Osteoblast (primary cell): ENCODE data around the gene TDRD10. TPM values are rescaled to one million over a fixed set of nuclear protein-coding genes. Genes with fewer than 3 reads are reported as not detected.
"Not testable (repeated sequence)": the region's sequence is repeated elsewhere in the genome, so short reads cannot be mapped to it uniquely, and the experiment has no call there.

Source experiments
- DNase-seq: peaks from one replicate; pipeline ENCODE4 v3.0.0; 2011; ENCODE audit warnings: low spot score, mixed read lengths; ENCODE audit not compliant: insufficient read length; ENCODE audit errors: missing footprints
- H2AFZ ChIP-seq: 2 replicates; pipeline ENCODE4 v1.6.0; 2011; ENCODE audit warnings: mild to moderate bottlenecking, low read length
- H3K27ac ChIP-seq: 2 replicates; pipeline ENCODE4 v1.5.1; 2011; ENCODE audit warnings: mild to moderate bottlenecking, low read depth, low read length, moderate library complexity
- H3K27me3 ChIP-seq: 2 replicates; pipeline ENCODE4 v1.6.0; 2012; ENCODE audit warnings: mild to moderate bottlenecking, control low read depth, inconsistent platforms, low read length, moderate library complexity; ENCODE audit not compliant: insufficient read depth
- H3K36me3 ChIP-seq: 2 replicates; pipeline ENCODE4 v1.5.1; 2011; ENCODE audit warnings: mild to moderate bottlenecking, low read length, control low read depth, moderate library complexity; ENCODE audit not compliant: insufficient read depth
- H3K4me1 ChIP-seq: 2 replicates; pipeline ENCODE4 v1.5.1; 2011; ENCODE audit warnings: mild to moderate bottlenecking, low read length, control low read depth, moderate library complexity; ENCODE audit not compliant: insufficient read depth
- H3K4me2 ChIP-seq: 2 replicates; pipeline ENCODE4 v1.6.0; 2011; ENCODE audit warnings: mild to moderate bottlenecking, low read length; ENCODE audit not compliant: insufficient read depth
- H3K4me3 ChIP-seq: fragments of 200-600 bp; sonication (generic); 3 replicates; pipeline ENCODE4 v1.5.1; 2012; ENCODE audit warnings: mild to moderate bottlenecking, low read length, inconsistent platforms; ENCODE audit not compliant: insufficient read depth
- H3K79me2 ChIP-seq: 2 replicates; pipeline ENCODE4 v1.6.0; 2012; ENCODE audit warnings: mild to moderate bottlenecking, low read length, control low read depth, inconsistent platforms; ENCODE audit not compliant: insufficient read depth
- H3K9me3 ChIP-seq: 2 replicates; pipeline ENCODE4 v1.5.1; 2011; ENCODE audit warnings: low read depth, low read length, control low read depth
- H4K20me1 ChIP-seq: 2 replicates; pipeline ENCODE4 v1.6.0; 2012; ENCODE audit warnings: mild to moderate bottlenecking, low read length, control low read depth; ENCODE audit not compliant: insufficient read depth
- CTCF ChIP-seq: IDR thresholded peaks from 2 replicates; pipeline ENCODE4 v1.5.1; 2011; ENCODE audit warnings: mild to moderate bottlenecking, low read depth, low read length, moderate library complexity; ENCODE audit errors: extremely low read depth
- total RNA-seq: library from RNA; depleted of rRNA; stranded (reverse); fragments of >200 nt; gene quantifications from 2 replicates; pipeline ENCODE4 v1.2.3, GENCODE V29; 2012

The TDRD10 gene
- total RNA-seq, 1 donor: not detected

GRCh38 chr1:154521695-154522094 is 19.7 kb downstream of the TDRD10 start:
- Histone ChIP-seq H3K27me3 (peaks cover 27% of the 10 kb centered on the region), H4K20me1 (no peaks in the 10 kb centered on the region), H3K27ac (no peak overlapping the region), H3K4me1 (no peaks in the 10 kb centered on the region), H3K36me3 (no peaks in the 10 kb centered on the region), H3K9me3 (no peaks in the 10 kb centered on the region), H3K79me2 (no peaks in the 10 kb centered on the region), H2AFZ (no peak overlapping the region), H3K4me3 (no peak overlapping the region), H3K4me2 (no peak overlapping the region)
- TF ChIP-seq CTCF: no peak
- DNase-seq: no peak

DNA sequence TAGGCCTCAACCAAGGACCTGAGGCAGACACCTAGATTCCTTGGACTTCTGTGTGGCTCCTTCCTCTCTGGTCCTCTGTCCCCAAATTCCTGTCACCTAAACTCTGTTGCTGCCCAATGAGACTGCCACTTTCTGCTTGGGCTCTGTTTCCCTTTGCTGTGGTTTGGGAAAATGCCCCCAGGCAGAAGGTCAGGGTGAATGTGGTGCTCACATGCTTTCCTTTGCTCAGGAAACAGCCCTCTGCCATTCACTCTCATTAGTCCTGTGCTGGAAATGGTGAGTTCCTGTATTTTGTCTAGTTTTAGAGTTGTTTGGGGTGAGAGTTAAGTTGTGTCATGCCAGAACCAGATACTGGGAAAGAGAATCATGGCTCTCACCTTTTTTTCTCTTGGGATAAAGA is 22.9 kb downstream of the TDRD10 start:
- no peak for DNase-seq
- no peak overlapping the region for H3K27ac ChIP-seq
- no peak for TF ChIP-seq CTCF
- no peaks in the 10 kb centered on the region for H4K20me1 ChIP-seq
- no peaks in the 10 kb centered on the region for H3K79me2 ChIP-seq
- H3K4me2 ChIP-seq: no peak overlapping the region
- H3K36me3 ChIP-seq: no peaks in the 10 kb centered on the region
- H3K4me1 ChIP-seq: no peaks in the 10 kb centered on the region
- no peaks in the 10 kb centered on the region for H3K9me3 ChIP-seq
- H3K27me3 ChIP-seq: peaks cover 23% of the 10 kb centered on the region
- no peak overlapping the region for H3K4me3 ChIP-seq
- H2AFZ ChIP-seq: no peak overlapping the region

- H4K20me1 ChIP-seq: no peaks in the 10 kb centered on the region
- no peak overlapping the region for H3K27ac ChIP-seq
- no peaks in the 10 kb centered on the region for H3K36me3 ChIP-seq
- H3K4me2 ChIP-seq: no peak overlapping the region
- H3K4me3 ChIP-seq: no peak overlapping the region
- no peak for DNase-seq
- H3K4me1 ChIP-seq: no peaks in the 10 kb centered on the region
- peaks cover 13% of the 10 kb centered on the region for H3K27me3 ChIP-seq
- H3K9me3 ChIP-seq: no peaks in the 10 kb centered on the region
- H3K79me2 ChIP-seq: no peaks in the 10 kb centered on the region
- H2AFZ ChIP-seq: no peak overlapping the region
- no peak for TF ChIP-seq CTCF
Measured at GRCh38 chr1:154527192-154527591, 25.2 kb downstream of the TDRD10 start.

DNA sequence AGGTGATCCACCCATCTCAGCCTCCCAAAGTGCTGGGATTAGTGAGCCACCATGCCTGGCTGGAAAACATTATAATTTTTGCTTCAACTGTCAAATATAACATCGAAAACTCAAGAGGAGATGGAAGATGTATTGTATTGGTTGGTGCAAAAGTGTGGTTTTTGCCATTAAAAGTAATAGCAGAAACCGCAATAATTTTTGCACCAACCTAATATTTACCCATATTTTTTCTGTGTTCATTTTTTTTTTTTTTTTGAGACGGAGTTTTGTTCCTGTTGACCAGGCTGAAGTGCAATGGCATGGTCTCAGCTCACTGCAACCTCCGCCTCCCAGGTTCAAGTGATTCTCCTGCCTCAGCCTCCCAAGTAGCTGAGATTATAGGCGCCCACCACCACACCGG is 27.3 kb downstream of the TDRD10 start:
- peaks cover 5% of the 10 kb centered on the region for H3K27me3 ChIP-seq
- no peak for TF ChIP-seq CTCF
- no peaks in the 10 kb centered on the region for H3K4me1 ChIP-seq
- no peaks in the 10 kb centered on the region for H3K36me3 ChIP-seq
- H3K79me2 ChIP-seq: no peaks in the 10 kb centered on the region
- H3K4me2 ChIP-seq: no peak overlapping the region
- H3K4me3 ChIP-seq: no peak overlapping the region
- no peak overlapping the region for H3K27ac ChIP-seq
- no peaks in the 10 kb centered on the region for H3K9me3 ChIP-seq
- no peak for DNase-seq
- no peak overlapping the region for H2AFZ ChIP-seq
- no peaks in the 10 kb centered on the region for H4K20me1 ChIP-seq

GRCh38 chr1:154531950-154532349 is 29.9 kb downstream of the TDRD10 start:
- H2AFZ ChIP-seq, H3K9me3 ChIP-seq, H3K4me2 ChIP-seq, H3K4me3 ChIP-seq, H3K4me1 ChIP-seq, H3K27ac ChIP-seq, H4K20me1 ChIP-seq, DNase-seq, H3K36me3 ChIP-seq, H3K79me2 ChIP-seq: not testable (repeated sequence)
- H3K27me3 ChIP-seq: peaks cover 17% of the 10 kb centered on the region
